HepG2 (cell line): ENCODE results near the gene WDR89. TPM values are rescaled to one million over a fixed set of nuclear protein-coding genes. Genes with fewer than 3 reads are reported as not detected.

Source experiments
- AGO2 ChIP-seq: fragments of 200-400 bp; formaldehyde crosslinking; optimal IDR thresholded peaks from 2 replicates; pipeline ENCODE3; 2017; ENCODE audit warnings: mild to moderate bottlenecking, low read depth, low read length, moderate library complexity
- BORCS8-MEF2B ChIP-seq: sonication (generic); formaldehyde crosslinking; IDR thresholded peaks from 2 replicates; pipeline ENCODE4 v1.8.0; 2022; ENCODE audit warnings: mild to moderate bottlenecking, missing genetic modification reagents
- ELF3 ChIP-seq: IDR thresholded peaks from 2 replicates; pipeline ENCODE4 v1.6.1; 2016; ENCODE audit warnings: missing genetic modification reagents, missing compliant biosample characterization
- HNF4G ChIP-seq, 2 experiments: sonication (generic) in 1 of 2; formaldehyde crosslinking in 1 of 2; IDR thresholded peaks; 2 replicates each; pipeline versions ENCODE4 v1.4.0 to v1.6.1; 2011 to 2020; ENCODE audit warnings: borderline replicate concordance in 2 of 2, low read depth in 2 of 2, mild to moderate bottlenecking in 2 of 2, low read length in 1 of 2, missing genetic modification reagents in 1 of 2, moderate library complexity in 1 of 2
- IRF1 ChIP-seq: sonication (generic); formaldehyde crosslinking; IDR thresholded peaks from 2 replicates; pipeline ENCODE4 v1.4.0; 2020; ENCODE audit warnings: low read depth, mild to moderate bottlenecking, missing genetic modification reagents
- KLF11 ChIP-seq: IDR thresholded peaks from 2 replicates; pipeline ENCODE4 v1.6.1; 2016; ENCODE audit warnings: missing compliant biosample characterization
- MAFK ChIP-seq, 2 experiments: IDR thresholded peaks in 1 of 2; conservative IDR thresholded peaks in 1 of 2; 2 replicates each; pipeline ENCODE4 v1.6.1; 2011; ENCODE audit warnings: improper control_type of control experiment in 2 of 2, low read length in 2 of 2
- MIER3 ChIP-seq: IDR thresholded peaks from 2 replicates; pipeline ENCODE4 v1.6.1; 2016; ENCODE audit warnings: missing compliant biosample characterization, borderline replicate concordance
- NFIB ChIP-seq: sonication (generic); formaldehyde crosslinking; IDR thresholded peaks from 2 replicates; pipeline ENCODE4 v1.9.0; 2021; ENCODE audit warnings: missing genetic modification reagents, mild to moderate bottlenecking, borderline replicate concordance
- RBFOX2 ChIP-seq: fragments of 200-400 bp; formaldehyde crosslinking; IDR thresholded peaks from 2 replicates; pipeline ENCODE4 v1.6.1; 2017; ENCODE audit warnings: low read depth, mild to moderate bottlenecking, low read length
- SP1 ChIP-seq, 2 experiments: fragments of 450-650 bp in 1 of 2; sonication (generic) in 1 of 2; formaldehyde crosslinking in 1 of 2; IDR thresholded peaks; 2 replicates each; pipeline versions ENCODE4 v1.4.0 to v1.6.1; 2016 to 2020; ENCODE audit warnings: missing genetic modification reagents in 1 of 2
- ZFP36L1 ChIP-seq: sonication (generic); formaldehyde crosslinking; IDR thresholded peaks from 2 replicates; pipeline ENCODE4 v1.8.0; 2022; ENCODE audit warnings: mild to moderate bottlenecking, missing genetic modification reagents, moderate library complexity
- ZNF160 ChIP-seq: sonication (generic); formaldehyde crosslinking; IDR thresholded peaks from 2 replicates; pipeline ENCODE4 v1.8.0; 2022; ENCODE audit warnings: mild to moderate bottlenecking, inconsistent platforms, missing genetic modification reagents
- ZNF431 ChIP-seq: sonication (generic); formaldehyde crosslinking; IDR thresholded peaks from 2 replicates; pipeline ENCODE4 v1.9.0; 2022; ENCODE audit warnings: missing genetic modification reagents, low read depth, mild to moderate bottlenecking, borderline replicate concordance
- ZNF747 ChIP-seq: sonication (generic); formaldehyde crosslinking; IDR thresholded peaks from 2 replicates; pipeline ENCODE4 v1.8.1; 2023; ENCODE audit warnings: missing genetic modification reagents, mild to moderate bottlenecking, borderline replicate concordance
- ZNF788 ChIP-seq: sonication (generic); formaldehyde crosslinking; IDR thresholded peaks from 2 replicates; pipeline ENCODE4 v1.5.0; 2020; ENCODE audit warnings: mild to moderate bottlenecking, missing genetic modification reagents, borderline replicate concordance
- ZSCAN31 ChIP-seq: sonication (generic); formaldehyde crosslinking; IDR thresholded peaks from 2 replicates; pipeline ENCODE4 v1.5.0; 2020; ENCODE audit warnings: low read depth, mild to moderate bottlenecking, missing genetic modification reagents
- polyA plus RNA-seq, 8 experiments: library from polyadenylated mRNA; depleted of rRNA in 3 of 8; stranded (reverse) in 7 of 8; unstranded in 1 of 8; fragments of >200 nt; fragmentation: Illumina TruSeq in 4 of 8; extraction: Trizol in 4 of 8; gene quantifications; 2 replicates each; pipeline versions ENCODE4 v1.2.1 to v1.2.3, GENCODE V29; 2011 to 2016; ENCODE audit warnings: low read depth in 4 of 8, missing spikeins in 1 of 8, mixed read lengths in 1 of 8; ENCODE audit not compliant: insufficient read depth in 1 of 8
- total RNA-seq, 5 experiments: library from RNA; depleted of rRNA; stranded (reverse); fragments of >200 nt; fragmentation: Illumina TruSeq; extraction: Trizol; gene quantifications; 2 replicates each; pipeline ENCODE4 v1.2.3, GENCODE V29; 2016; ENCODE audit warnings: low read depth in 1 of 5
- TF ChIP-seq, protein P1 (sequence below): sonication (generic); formaldehyde crosslinking; IDR thresholded peaks from 2 replicates; pipeline ENCODE4 v1.5.0; 2020; ENCODE audit warnings: mild to moderate bottlenecking, missing genetic modification reagents
- TF ChIP-seq, protein P2 (sequence below): sonication (generic); formaldehyde crosslinking; IDR thresholded peaks from 2 replicates; pipeline ENCODE4 v1.4.0; 2020; ENCODE audit warnings: missing genetic modification reagents, mild to moderate bottlenecking, borderline replicate concordance
- TF ChIP-seq, protein P3 (sequence below): sonication (generic); formaldehyde crosslinking; IDR thresholded peaks from 2 replicates; pipeline ENCODE4 v1.5.0; 2020; ENCODE audit warnings: mild to moderate bottlenecking, missing genetic modification reagents, moderate library complexity
- TF ChIP-seq, protein P4 (sequence below): IDR thresholded peaks from 2 replicates; pipeline ENCODE4 v1.6.1; 2016; ENCODE audit warnings: missing compliant biosample characterization, missing genetic modification reagents, borderline replicate concordance

The WDR89 gene
- total and polyA plus RNA-seq, 2 of the 13 experiments (the other 11 are each of a cell fraction or from before 2014, with no cell fraction given) = 5.2 to 20.1 TPM

DNA sequence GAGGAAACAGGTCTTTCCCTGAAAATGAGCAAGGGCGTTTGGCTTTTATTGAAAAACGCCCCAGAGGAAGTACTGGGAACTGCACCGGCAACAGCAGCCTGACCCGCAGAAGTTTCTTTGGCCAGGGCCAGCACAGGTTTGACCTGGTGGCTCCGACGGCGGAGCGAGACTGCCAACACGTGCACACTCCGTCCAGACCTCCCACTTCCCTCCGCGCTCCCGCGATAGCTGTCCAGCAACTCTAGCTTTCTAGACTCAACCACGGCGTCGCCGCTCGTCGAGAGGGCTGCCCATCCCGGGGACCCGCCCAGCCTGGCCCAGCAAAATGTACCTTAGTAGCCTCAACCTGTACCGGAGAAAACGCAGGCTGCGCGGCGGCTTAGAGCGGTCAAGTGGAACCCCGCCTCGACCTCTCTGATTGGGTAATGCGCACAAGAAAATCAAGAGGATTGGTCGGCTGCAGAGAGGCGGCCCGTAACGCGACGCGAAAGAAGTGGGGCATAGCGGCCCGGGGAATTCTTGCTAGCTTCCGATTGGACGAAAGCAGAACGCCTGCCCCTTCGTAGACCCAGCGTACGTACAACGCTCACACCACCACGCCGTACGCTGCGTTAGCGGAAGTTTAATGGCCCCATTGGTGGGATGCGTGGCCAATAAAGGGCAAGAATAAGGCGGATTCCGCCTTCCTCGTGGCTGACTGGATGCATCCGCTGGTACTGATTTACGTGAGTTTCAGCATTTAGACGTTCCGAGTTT, at the start of gene WDR89 (continued):
- TF ChIP-seq, protein P1, sequence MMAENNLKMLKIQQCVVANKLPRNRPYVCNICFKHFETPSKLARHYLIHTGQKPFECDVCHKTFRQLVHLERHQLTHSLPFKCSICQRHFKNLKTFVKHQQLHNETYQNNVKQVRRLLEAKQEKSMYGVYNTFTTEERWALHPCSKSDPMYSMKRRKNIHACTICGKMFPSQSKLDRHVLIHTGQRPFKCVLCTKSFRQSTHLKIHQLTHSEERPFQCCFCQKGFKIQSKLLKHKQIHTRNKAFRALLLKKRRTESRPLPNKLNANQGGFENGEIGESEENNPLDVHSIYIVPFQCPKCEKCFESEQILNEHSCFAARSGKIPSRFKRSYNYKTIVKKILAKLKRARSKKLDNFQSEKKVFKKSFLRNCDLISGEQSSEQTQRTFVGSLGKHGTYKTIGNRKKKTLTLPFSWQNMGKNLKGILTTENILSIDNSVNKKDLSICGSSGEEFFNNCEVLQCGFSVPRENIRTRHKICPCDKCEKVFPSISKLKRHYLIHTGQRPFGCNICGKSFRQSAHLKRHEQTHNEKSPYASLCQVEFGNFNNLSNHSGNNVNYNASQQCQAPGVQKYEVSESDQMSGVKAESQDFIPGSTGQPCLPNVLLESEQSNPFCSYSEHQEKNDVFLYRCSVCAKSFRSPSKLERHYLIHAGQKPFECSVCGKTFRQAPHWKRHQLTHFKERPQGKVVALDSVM (CRISPR knock-in tag) = peak; percentile 68; the same call in 1 of the 2 replicates
- TF ChIP-seq ZNF747 (peak; percentile 91; the same call in 1 of the 2 replicates), BORCS8-MEF2B (CRISPR knock-in tag) (peak; percentile 91), ZNF160 (CRISPR knock-in tag) (no peak), SP1 (IDR thresholded peaks at IDR 0.05) (no peak), SP1 (CRISPR knock-in tag; IDR thresholded peaks at IDR 0.05) (peak; percentile 56), MIER3 (CRISPR knock-in tag) (peak; percentile 34; the same call in 1 of the 2 replicates), AGO2 (peak; percentile 75), KLF11 (peak; percentile 59; the same call in 1 of the 2 replicates), ZNF431 (CRISPR knock-in tag) (peak; percentile 39), ELF3 (CRISPR knock-in tag) (no peak; the same call in none of the 2 replicates), ZSCAN31 (CRISPR knock-in tag) (peak; percentile 74), ZFP36L1 (CRISPR knock-in tag) (0 out of 2 replicates have a peak, but pooled peaks have one; percentile 59), ZNF788 (CRISPR knock-in tag) (peak; percentile 90), MAFK (conservative IDR thresholded peaks at IDR 0.05 in 1 of 2, IDR thresholded peaks at IDR 0.05 in 1 of 2; ENCODE audit: low read length in 2 of 2) (no peak), NFIB (CRISPR knock-in tag) (no peak), RBFOX2 (peak; percentile 88), HNF4G (IDR thresholded peaks at IDR 0.05; ENCODE audit: borderline replicate concordance, low read depth, low read length) (no peak), HNF4G (CRISPR knock-in tag; IDR thresholded peaks at IDR 0.05; ENCODE audit: borderline replicate concordance, low read depth) (peak; percentile 58; the same call in 1 of the 2 replicates), IRF1 (no peak)
- TF ChIP-seq, protein P2, sequence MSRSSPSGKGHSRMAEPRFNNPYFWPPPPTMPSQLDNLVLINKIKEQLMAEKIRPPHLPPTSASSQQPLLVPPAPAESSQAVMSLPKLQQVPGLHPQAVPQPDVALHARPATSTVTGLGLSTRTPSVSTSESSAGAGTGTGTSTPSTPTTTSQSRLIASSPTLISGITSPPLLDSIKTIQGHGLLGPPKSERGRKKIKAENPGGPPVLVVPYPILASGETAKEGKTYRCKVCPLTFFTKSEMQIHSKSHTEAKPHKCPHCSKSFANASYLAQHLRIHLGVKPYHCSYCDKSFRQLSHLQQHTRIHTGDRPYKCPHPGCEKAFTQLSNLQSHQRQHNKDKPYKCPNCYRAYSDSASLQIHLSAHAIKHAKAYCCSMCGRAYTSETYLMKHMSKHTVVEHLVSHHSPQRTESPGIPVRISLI (CRISPR knock-in tag) = no peak
- TF ChIP-seq, protein P3, sequence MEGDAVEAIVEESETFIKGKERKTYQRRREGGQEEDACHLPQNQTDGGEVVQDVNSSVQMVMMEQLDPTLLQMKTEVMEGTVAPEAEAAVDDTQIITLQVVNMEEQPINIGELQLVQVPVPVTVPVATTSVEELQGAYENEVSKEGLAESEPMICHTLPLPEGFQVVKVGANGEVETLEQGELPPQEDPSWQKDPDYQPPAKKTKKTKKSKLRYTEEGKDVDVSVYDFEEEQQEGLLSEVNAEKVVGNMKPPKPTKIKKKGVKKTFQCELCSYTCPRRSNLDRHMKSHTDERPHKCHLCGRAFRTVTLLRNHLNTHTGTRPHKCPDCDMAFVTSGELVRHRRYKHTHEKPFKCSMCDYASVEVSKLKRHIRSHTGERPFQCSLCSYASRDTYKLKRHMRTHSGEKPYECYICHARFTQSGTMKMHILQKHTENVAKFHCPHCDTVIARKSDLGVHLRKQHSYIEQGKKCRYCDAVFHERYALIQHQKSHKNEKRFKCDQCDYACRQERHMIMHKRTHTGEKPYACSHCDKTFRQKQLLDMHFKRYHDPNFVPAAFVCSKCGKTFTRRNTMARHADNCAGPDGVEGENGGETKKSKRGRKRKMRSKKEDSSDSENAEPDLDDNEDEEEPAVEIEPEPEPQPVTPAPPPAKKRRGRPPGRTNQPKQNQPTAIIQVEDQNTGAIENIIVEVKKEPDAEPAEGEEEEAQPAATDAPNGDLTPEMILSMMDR (CRISPR knock-in tag) = peak; percentile 73
- TF ChIP-seq, protein P4, sequence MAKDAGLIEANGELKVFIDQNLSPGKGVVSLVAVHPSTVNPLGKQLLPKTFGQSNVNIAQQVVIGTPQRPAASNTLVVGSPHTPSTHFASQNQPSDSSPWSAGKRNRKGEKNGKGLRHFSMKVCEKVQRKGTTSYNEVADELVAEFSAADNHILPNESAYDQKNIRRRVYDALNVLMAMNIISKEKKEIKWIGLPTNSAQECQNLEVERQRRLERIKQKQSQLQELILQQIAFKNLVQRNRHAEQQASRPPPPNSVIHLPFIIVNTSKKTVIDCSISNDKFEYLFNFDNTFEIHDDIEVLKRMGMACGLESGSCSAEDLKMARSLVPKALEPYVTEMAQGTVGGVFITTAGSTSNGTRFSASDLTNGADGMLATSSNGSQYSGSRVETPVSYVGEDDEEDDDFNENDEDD (CRISPR knock-in tag) = peak; percentile 88
